NCI-H146 (cell line): Measurements from ENCODE around the gene DNM3.

Experiments
- DNase-seq: peaks from one replicate; lab custom pipeline; 2025; lab: John Stamatoyannopoulos, UW

DNM3 gene

DNA sequence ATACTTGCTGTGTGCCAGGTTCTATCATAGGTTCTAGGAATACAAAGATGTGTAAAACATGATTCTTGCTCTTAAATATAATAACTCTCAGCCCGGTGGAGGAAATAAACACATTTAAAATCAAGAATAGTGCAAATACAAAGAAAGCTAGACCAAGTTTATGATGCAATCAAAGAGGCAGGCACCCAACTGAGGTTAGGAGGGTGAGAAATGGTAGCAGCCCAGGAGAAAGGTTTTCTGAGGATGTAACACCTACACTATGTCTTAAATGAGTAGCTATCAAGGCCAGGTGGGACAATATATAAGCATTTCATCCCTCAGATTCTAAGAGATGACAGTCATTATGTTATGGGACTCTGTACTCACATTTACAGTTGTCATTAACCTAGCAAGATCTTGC, 612.3 kb downstream of the DNM3 start:
- DNase-seq: no peak

- DNase-seq: no peak
Observed at GRCh38 chr1:172455451-172455850, 614.2 kb downstream of the DNM3 start.

- DNase-seq: no peak
Observed at GRCh38 chr1:172456344-172456769, 615.1 kb downstream of the DNM3 start.

DNA sequence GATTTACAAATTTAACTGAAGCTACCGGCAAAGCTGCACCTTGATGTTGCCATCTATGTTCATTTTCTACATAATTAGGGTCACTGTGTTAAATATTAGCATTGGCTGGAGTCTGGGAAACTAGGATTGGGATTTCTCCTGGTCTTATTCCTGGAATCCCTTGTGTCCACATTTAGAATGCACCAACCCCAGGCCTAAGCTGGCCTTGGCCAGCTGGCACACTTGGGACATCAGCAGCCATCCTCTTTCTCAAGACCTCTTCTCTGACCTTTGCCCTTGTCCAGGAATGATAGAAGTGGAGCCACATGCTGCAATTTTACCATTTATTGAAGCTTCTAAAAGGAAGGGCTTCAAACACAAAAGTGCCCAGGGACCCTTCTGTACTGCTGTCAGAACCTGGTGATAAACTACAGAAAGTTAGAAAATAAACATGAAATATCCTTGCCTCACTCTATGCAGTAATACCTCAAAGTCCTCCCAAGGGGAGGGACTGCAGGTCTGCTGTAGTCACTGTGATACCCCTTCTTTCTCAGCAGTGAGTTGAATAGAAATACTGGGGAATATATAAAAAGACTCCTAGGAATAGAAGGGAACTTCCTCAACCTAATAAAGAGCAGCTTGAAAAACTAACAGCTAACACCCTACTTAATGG, 616.3 kb downstream of the DNM3 start:
- DNase-seq: no peak

GRCh38 chr1:172460177-172460576, 618.9 kb downstream of the DNM3 start:
- DNase-seq: no peak

DNA sequence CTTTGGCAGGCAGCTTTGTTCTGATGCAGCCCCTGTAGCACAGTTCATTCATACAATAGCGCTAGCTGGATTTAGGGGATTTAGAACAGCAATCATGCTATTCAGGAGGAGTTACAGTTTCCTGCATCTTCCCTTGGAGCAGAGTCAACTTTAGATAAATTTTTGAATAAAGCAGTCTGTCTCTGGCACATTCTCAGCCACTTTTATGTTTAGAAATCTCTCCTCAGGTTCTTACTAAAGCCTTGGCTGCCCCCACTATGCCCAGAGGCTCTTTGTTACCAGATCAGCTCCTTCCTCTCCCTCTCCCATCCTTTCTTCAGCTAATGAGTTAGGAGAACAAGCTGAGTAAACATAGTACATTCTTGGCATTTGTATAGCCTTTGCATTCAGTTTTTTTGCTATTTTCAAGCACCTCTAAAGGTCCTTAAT, 619.6 kb downstream of the DNM3 start:
- DNase-seq: no peak
